Stomach (tissue), 4 donors: ENCODE results near the gene UNC93A.

ENCODE experiments used
- POLR2A ChIP-seq, 4 donors: fragments of 450-650 bp; IDR thresholded peaks; one replicate each; pipeline ENCODE4 v1.6.1; 2016; ENCODE audit warnings: antibody characterized with exemption in 4 of 4, control low read depth in 2 of 4, mild to moderate bottlenecking in 1 of 4, moderate library complexity in 1 of 4
- POLR2AphosphoS5 ChIP-seq, 3 donors: sonication (generic); formaldehyde crosslinking; IDR thresholded peaks; one replicate each; pipeline ENCODE4 v1.6.1; 2016; ENCODE audit warnings: antibody characterized with exemption in 3 of 3
- TF ChIP-seq, protein P1 (sequence below), 7 experiments: fragments of 450-650 bp in 4 of 7; fragments of 200-600 bp in 3 of 7; sonication (generic) in 3 of 7; IDR thresholded peaks; one replicate each; pipeline ENCODE4 v1.5.1; 2016 to 2019; ENCODE audit warnings: antibody characterized with exemption in 7 of 7, control low read depth in 2 of 7, mild to moderate bottlenecking in 1 of 7

- TF ChIP-seq, protein P1, sequence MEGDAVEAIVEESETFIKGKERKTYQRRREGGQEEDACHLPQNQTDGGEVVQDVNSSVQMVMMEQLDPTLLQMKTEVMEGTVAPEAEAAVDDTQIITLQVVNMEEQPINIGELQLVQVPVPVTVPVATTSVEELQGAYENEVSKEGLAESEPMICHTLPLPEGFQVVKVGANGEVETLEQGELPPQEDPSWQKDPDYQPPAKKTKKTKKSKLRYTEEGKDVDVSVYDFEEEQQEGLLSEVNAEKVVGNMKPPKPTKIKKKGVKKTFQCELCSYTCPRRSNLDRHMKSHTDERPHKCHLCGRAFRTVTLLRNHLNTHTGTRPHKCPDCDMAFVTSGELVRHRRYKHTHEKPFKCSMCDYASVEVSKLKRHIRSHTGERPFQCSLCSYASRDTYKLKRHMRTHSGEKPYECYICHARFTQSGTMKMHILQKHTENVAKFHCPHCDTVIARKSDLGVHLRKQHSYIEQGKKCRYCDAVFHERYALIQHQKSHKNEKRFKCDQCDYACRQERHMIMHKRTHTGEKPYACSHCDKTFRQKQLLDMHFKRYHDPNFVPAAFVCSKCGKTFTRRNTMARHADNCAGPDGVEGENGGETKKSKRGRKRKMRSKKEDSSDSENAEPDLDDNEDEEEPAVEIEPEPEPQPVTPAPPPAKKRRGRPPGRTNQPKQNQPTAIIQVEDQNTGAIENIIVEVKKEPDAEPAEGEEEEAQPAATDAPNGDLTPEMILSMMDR (IDR thresholded peaks at IDR 0.05): no peak
- TF ChIP-seq POLR2A (IDR thresholded peaks at IDR 0.05): no peak
- TF ChIP-seq POLR2AphosphoS5 (IDR thresholded peaks at IDR 0.05): no peak
These were observed 65.8 kb downstream of the UNC93A start for GRCh38 chr6:167356874-167357273.
